ENCODE data around the gene FNDC3B.

FNDC3B gene

GRCh38 chr3:172097585-172097984, 58.2 kb downstream of the FNDC3B start:
- DNase-seq: no peak

- no peak for DNase-seq
Observed at GRCh38 chr3:172098698-172099494, 59.5 kb downstream of the FNDC3B start.

- no peak for DNase-seq
Observed at GRCh38 chr3:172099495-172099808, 60.1 kb downstream of the FNDC3B start.

GRCh38 chr3:172100482-172100881, 61.1 kb downstream of the FNDC3B start:
- DNase-seq: no peak

- peak in 1 of 5 experiments; percentile 42 for DNase-seq
Observed at GRCh38 chr3:172101107-172101506, 61.7 kb downstream of the FNDC3B start.

- peak in 3 of 5 experiments; percentile 14 to 64 (median 39) for DNase-seq
Observed at GRCh38 chr3:172102123-172102882, 62.9 kb downstream of the FNDC3B start.

- no peak for DNase-seq
Observed at GRCh38 chr3:172102883-172103310, 63.5 kb downstream of the FNDC3B start.

- DNase-seq: no peak
Observed at GRCh38 chr3:172103724-172104123, 64.3 kb downstream of the FNDC3B start.

GRCh38 chr3:172104471-172105072, 65.2 kb downstream of the FNDC3B start:
- DNase-seq: peak in 1 of 5 experiments; percentile 41

- no peak for DNase-seq
Observed at GRCh38 chr3:172106037-172106954, 66.9 kb downstream of the FNDC3B start.

GRCh38 chr3:172106989-172107388, 67.6 kb downstream of the FNDC3B start:
- DNase-seq: peak in 4 of 5 experiments; percentile 11 to 92 (median 54)

- peak in 3 of 5 experiments; percentile 21 to 94 (median 72) for DNase-seq
Observed at GRCh38 chr3:172107403-172107802, 68.0 kb downstream of the FNDC3B start.

GRCh38 chr3:172110127-172110779, 70.9 kb downstream of the FNDC3B start:
- no peak for DNase-seq

- DNase-seq: no peak
Observed at GRCh38 chr3:172111163-172111562, 71.8 kb downstream of the FNDC3B start.

GRCh38 chr3:172112078-172112733, 72.8 kb downstream of the FNDC3B start:
- no peak for DNase-seq

- no peak for DNase-seq
Observed at GRCh38 chr3:172112734-172113120, 73.3 kb downstream of the FNDC3B start.

- DNase-seq: no peak
Observed at GRCh38 chr3:172113710-172114109, 74.3 kb downstream of the FNDC3B start.

GRCh38 chr3:172115059-172115458, 75.7 kb downstream of the FNDC3B start:
- no peak for DNase-seq

GRCh38 chr3:172115787-172116186, 76.4 kb downstream of the FNDC3B start:
- no peak for DNase-seq

- no peak for DNase-seq
Observed at GRCh38 chr3:172118019-172118418, 78.6 kb downstream of the FNDC3B start.

GRCh38 chr3:172119266-172119969, 80.0 kb downstream of the FNDC3B start:
- DNase-seq: no peak
